Fibroblast of skin of left quadriceps (primary cell): ENCODE measurements around the gene LCE1D.

Experiments used
- DNase-seq, 2 experiments: peaks; one replicate each; pipeline ENCODE4 v3.0.0-alpha.2; 2013; ENCODE audit warnings: low read depth in 2 of 2

The LCE1D gene

DNA sequence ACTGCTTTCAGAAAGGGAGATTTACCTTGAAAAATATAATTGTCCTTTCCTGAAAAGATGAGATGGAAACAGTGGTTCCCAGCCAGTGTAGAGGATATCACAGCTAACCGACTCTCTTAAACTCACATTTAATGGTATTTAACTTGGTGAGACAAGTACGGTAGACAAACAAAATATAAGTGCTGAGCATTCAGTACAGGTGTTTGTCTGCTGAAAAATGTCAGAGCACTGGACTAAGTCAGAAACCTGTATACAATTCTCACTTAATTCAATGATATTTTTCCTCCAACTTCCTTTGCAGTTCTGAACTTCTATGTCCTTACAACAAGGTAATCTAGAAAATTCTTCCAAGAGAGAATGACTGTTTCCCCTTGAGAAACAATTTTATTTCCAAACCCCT lies 15.2 kb downstream of the LCE1D start, which contains the start of gene LCE1B:
LCE1B (plus strand) TSS at position 301 of the 400 bp plus-strand sequence. CDS start 476 bp downstream, outside the sequence.
- DNase-seq: no peak

DNA sequence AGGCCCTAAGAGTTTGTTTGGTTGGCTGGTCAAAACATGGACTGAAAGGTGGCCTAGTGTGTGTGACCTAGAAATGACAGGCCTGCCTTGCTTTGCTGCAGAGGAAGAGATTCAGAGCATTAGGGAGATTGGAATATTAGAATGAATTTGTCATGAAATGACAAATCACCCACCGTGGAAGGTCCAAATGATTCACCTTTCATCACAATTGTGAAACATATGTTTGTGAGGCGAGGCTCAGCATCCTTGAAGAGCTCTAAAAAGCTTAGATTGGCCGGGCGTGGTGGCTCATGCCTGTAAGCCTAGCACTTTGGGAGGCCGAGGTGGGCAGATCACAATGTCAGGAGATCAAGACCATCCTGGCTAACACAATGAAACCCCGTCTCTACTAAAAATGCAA lies 20.8 kb downstream of the LCE1D start:
- no peak for DNase-seq

DNA sequence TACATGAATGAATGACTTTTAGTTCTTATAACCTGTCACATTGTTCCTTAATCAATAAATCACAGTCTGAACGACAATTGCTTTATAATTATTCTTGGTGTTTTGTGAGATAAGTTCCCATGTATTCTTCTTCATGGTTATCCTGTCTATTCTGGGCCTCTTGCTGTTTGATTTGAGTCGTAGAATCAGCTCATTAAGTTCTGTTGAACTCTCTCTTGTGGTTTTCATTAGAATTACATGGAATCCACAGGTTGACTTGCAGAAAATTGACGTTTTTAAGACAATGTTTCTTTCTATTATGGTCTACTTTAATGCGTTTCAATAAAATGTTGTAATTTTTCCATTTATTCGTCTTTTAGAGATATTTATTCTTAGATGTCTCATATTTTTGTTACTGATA lies 26.8 kb downstream of the LCE1D start:
- no peak for DNase-seq

DNA sequence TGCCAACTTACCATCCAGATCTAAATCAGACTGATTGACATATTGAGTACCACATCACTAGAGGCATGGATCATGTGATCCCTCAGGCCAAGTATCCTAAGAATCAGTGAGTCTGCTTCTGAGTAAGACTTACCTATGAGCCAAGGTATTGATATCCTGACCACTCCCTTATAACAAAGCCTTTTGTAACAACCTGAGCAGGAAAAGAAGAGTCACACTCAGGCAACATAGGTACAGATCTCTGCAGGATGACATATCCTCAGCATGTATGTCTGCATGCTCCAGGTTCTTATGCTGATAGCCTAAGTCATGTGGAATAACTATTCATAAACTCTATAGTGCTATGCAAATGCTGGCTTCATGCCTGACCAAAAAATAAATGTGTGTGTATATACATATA lies 28.4 kb downstream of the LCE1D start:
- DNase-seq: no peak

DNA sequence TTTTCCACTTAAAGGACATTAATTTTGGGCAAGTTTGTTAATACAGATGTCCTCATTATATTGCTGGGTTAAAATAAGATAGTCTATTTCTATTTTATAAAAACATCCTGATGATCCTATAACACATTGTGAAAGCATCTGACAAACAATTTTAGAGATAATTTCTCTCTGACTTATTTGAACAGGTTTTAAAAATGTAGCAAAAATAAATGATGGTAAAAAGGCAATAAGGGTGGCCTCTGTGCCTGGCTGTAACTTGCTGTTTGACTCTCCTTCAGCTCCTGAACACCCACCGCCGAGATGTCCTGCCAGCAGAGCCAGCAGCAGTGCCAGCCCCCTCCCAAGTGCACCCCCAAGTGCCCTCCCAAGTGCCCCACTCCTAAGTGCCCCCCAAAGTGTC lies 30.7 kb downstream of the LCE1D start, which contains the start of gene LCE1A:
LCE1A (plus strand) TSS at position 301 of the 400 bp plus-strand sequence; CDS start at position 301, 0 bp downstream.
- DNase-seq: no peak

DNA sequence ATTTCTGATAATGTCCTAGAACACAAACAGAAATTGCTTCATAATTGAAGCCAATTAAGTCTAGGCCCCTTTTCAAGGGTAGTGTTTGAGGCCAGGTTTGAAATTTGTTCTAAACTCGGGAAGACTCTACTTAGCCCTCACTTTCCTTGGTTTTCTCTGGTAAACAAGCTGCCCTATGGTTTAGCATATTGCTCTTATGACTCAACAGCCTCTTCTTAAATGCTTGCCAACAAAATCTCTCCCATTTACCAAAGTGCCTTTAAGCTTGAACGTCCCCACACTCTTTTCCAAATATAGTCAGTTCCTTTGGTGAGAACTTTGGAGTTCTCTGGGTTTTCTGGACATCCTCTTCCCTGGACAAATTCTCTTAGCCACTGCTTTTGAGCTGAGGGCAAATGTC lies 40.3 kb downstream of the LCE1D start:
- DNase-seq: no peak

DNA sequence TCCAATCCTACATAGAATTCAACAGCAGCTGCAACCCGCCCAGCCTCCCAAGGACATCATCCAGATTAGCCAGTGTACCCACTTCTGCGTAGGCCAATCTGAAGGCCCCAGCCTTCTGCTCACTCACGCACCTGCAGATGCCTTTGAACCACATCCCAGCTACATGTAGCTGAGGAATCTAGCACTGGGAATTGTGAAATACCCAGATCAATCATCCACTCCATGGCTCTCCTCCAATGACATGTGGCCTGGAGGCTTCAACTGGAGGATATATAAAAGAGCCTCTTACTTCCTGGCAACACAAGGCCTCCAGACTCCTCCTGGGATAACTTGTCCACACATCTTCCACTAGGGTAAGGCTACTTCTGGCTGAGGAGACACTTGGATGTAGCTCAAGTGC lies 46.0 kb downstream of the LCE1D start, which contains the start of gene LCE6A:
LCE6A (plus strand) TSS at position 301 of the 400 bp plus-strand sequence. CDS start 665 bp downstream, outside the sequence.
- no peak for DNase-seq
